GM21619 (cell line): Measurements from ENCODE around the gene MICAL1.
"Not testable (repeated sequence)": the region's sequence is repeated elsewhere in the genome, so short reads cannot be mapped to it uniquely, and the experiment has no call there.

Experiments
- ATAC-seq: cut with Tn5 transposase; IDR thresholded peaks from one replicate; pipeline ENCODE4 v1.9.1; 2021; ENCODE audit not compliant: unreplicated experiment

Gene MICAL1

GRCh38 chr6:109478222-109478805 lies 22.7 kb upstream of the MICAL1 start:
- ATAC-seq, result no peak

GRCh38 chr6:109477725-109478124 lies 22.2 kb upstream of the MICAL1 start:
- peak; percentile 65 for ATAC-seq

- no peak for ATAC-seq
Observed at GRCh38 chr6:109477184-109477583, 21.6 kb upstream of the MICAL1 start.

- no peak for ATAC-seq
Observed at GRCh38 chr6:109475625-109476024, 20.1 kb upstream of the MICAL1 start.

GRCh38 chr6:109474995-109475394 lies 19.4 kb upstream of the MICAL1 start:
- ATAC-seq, result no peak

GRCh38 chr6:109473120-109473519 lies 17.5 kb upstream of the MICAL1 start:
- ATAC-seq, result no peak

- ATAC-seq, result peak; percentile 62
Observed at GRCh38 chr6:109472132-109472995, 16.8 kb upstream of the MICAL1 start.

- ATAC-seq, result no peak
Observed at GRCh38 chr6:109471105-109471810, 15.7 kb upstream of the MICAL1 start.

GRCh38 chr6:109469591-109470189 lies 14.1 kb upstream of the MICAL1 start:
- no peak for ATAC-seq

GRCh38 chr6:109467696-109468095 lies 12.1 kb upstream of the MICAL1 start:
- no peak for ATAC-seq

- ATAC-seq, result no peak
Observed at GRCh38 chr6:109466212-109466923, 10.8 kb upstream of the MICAL1 start.

- ATAC-seq, result no peak
Observed at GRCh38 chr6:109465772-109466171, 10.2 kb upstream of the MICAL1 start.

GRCh38 chr6:109461733-109462526 lies 6.4 kb upstream of the MICAL1 start:
- ATAC-seq, result no peak

- ATAC-seq, result not testable (repeated sequence)
Observed at GRCh38 chr6:109461205-109461604, 5.6 kb upstream of the MICAL1 start.

GRCh38 chr6:109460161-109460829 lies 4.7 kb upstream of the MICAL1 start:
- ATAC-seq, result no peak

GRCh38 chr6:109458774-109459531 lies 3.4 kb upstream of the MICAL1 start:
- ATAC-seq, result peak; percentile 26

- no peak for ATAC-seq
Observed at GRCh38 chr6:109457562-109457996, 2.0 kb upstream of the MICAL1 start.

- ATAC-seq, result no peak
Observed at GRCh38 chr6:109456710-109457561, 1.4 kb upstream of the MICAL1 start.
